Stimulated activated CD4-positive, alpha-beta T cell treated with anti-CD3 and anti-CD28 coated beads, Interleukin-2, amount 100 ng/mL, for 4 hours (primary cell): ENCODE results near the gene DDX50.
"Not testable (repeated sequence)": the region's sequence is repeated elsewhere in the genome, so short reads cannot be mapped to it uniquely, and the experiment has no call there.

Experiments
- DNase-seq: peaks from one replicate; pipeline ENCODE4 v3.0.0-alpha.2; 2020; ENCODE audit warnings: low read depth

The DDX50 gene, protein sequence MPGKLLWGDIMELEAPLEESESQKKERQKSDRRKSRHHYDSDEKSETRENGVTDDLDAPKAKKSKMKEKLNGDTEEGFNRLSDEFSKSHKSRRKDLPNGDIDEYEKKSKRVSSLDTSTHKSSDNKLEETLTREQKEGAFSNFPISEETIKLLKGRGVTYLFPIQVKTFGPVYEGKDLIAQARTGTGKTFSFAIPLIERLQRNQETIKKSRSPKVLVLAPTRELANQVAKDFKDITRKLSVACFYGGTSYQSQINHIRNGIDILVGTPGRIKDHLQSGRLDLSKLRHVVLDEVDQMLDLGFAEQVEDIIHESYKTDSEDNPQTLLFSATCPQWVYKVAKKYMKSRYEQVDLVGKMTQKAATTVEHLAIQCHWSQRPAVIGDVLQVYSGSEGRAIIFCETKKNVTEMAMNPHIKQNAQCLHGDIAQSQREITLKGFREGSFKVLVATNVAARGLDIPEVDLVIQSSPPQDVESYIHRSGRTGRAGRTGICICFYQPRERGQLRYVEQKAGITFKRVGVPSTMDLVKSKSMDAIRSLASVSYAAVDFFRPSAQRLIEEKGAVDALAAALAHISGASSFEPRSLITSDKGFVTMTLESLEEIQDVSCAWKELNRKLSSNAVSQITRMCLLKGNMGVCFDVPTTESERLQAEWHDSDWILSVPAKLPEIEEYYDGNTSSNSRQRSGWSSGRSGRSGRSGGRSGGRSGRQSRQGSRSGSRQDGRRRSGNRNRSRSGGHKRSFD

DNA sequence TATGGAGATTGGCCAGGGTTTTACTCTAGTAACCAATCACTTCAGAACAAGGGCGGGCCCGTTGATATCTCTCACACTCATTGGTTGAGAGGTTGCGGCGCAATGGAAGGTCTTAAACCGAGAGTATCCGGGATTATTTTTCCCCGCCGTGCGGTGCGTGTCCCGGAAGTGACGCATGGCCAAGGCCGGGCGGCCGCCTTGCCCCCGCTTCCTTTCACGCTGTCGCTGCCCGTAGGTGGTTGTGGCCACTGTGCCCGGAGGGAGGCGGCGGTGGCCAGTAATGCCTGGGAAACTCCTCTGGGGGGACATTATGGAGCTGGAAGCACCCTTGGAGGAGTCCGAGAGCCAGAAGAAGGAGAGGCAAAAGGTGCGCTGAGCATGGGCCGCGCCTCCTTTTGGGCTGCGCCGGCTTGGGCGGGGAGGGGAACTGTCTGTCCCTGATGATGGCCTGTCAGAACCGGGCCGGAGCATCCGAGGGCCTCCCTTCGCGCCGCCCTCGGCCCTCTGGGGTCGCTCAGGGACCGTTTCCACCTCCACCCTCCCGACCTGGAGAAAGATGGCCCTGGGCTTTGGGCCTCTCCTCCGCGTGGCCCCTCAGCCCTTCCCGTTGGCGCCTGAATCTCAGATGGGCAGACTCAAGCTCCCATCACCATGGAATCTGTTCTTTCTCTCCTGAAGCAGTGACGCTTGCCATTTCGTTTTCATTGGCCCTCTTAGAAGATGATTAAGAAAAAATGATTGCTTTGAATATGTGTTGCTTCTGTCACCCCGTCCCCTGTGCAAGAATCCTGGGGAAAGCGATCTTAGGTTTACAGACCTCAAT is at the start of gene DDX50:
DDX50 (plus strand) TSS at position 211 of the 823 bp plus-strand sequence; CDS start at position 281, 70 bp downstream.
- DNase-seq: peak; percentile 95

- no peak for DNase-seq
Measured at GRCh38 chr10:68856352-68856751, 44.8 kb upstream of the DDX50 start.

DNA sequence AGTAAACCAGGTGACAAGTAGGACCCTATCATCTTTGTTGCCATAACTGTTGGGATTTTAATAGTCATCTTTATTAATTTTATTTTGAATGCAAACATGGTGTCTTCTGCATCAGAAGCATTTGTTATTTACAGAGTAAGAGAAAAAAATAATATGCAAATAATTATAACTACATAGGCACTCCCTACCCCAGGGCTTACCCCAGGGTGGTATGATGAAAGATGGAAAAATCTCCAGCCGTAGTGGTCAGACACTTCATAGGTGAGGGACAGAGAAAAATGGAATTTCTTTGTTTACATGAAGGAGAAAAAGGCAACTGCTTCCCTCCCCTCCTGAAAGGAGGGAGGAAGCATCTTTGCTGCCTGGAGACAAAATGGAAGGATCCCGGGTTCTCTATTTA is 44.1 kb upstream of the DDX50 start:
- DNase-seq: no peak

DNA sequence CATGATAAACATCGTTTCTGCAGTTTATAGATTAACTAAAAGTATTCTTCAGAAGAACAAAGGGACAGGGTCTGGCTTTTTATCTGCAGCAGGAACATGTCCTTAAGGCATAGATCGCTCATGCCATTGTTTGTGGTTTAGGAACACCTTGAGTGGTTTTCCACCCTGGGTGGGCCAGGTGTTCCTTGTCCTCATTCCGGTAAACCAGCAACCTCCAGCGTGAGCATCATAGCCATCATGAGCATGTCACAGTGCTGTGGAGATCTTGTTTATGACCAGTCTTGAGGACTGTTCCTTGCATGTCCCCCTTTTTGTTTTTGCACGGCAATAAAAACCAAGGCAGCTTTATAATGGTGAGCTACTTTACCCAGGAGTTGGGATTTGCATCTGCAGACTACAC is 39.9 kb upstream of the DDX50 start:
- DNase-seq: no peak

DNA sequence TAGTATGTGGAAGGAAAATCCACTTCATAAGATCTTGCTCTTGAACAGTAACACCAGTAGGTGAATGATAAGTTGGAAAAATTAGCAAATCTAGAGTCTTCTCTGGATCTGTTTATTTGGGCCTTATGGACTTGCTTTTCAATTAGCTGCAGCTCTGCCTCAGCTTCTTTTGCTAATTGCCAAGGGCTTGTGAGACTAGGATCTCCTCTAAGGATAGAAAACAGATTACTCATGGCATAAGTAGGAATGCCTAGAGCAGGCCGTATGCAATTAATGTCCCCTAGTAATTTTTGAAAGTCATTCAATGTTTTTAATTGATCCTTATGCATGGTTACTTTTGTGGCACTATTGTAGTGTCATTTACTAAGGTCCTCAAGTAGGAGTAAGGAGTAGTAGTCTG is 36.5 kb upstream of the DDX50 start:
- no peak for DNase-seq

GRCh38 chr10:68868173-68868572 is 32.9 kb upstream of the DDX50 start:
- DNase-seq: not testable (repeated sequence)

- DNase-seq: no peak
Measured at GRCh38 chr10:68869623-68870022, 31.5 kb upstream of the DDX50 start.

GRCh38 chr10:68870061-68870460 is 31.1 kb upstream of the DDX50 start:
- DNase-seq: no peak

GRCh38 chr10:68870545-68871104 is 30.5 kb upstream of the DDX50 start:
- DNase-seq: peak; percentile 33

- no peak for DNase-seq
Measured at GRCh38 chr10:68871105-68871711, 29.9 kb upstream of the DDX50 start.

DNA sequence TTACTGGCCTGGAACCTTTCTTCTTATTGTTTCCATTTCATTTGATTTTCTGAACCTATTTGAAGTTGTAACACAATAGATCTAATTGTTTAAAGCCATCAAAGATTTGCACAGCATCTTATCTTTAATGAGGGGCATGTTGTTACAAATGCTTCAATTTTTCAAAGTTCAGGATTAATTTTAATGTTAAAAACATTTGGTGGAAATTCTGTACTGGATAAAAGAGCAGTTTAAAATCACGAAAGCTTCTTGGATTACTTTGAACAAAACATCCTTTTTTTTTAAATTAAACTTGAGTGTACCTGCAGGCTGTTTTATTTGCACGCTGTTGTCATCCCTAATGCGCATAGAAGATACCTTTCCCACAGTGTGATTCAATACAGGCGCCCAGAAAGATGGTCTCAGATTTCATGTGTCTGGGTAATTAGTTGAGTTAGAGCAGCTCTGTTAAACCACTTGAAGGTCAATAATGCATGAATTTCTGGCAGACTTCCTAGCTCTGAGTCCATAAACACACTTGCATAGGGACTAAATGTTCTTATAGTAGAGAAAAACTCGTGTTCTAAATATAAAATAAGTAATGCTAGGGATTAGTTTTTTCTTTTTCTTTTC is 29.3 kb upstream of the DDX50 start:
- no peak for DNase-seq

GRCh38 chr10:68876246-68877138 is 24.6 kb upstream of the DDX50 start:
- DNase-seq: no peak

DNA sequence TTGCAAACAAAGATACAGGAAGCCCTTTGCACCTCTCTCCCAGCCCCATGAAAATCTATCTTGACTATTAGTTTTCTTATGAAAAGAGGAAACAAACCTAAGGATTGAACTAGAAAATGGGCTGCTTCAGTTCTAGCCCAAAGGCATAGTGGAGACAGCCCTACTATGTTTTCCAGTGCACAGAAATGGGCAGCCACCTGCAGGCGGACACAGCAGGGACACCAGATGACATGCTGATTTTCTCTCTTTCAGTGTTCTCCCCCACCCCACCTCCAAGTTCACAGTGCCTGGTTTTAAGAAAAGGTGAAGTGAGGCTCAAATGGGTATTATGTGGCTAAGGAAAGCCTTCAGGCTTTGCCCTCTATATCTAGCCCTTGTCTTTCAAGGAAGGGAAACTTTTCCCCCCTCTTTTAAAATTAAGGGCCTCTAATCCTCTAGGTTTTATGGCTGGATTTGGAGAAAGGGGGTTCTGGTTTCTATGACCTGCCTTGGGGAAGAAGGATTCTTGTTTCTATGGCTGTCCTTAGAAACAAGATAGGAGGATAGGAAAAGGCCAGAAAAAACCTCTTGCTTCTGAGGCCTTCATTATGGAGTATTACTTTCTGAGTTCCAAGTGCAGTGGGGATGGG is 23.5 kb upstream of the DDX50 start:
- DNase-seq: no peak

DNA sequence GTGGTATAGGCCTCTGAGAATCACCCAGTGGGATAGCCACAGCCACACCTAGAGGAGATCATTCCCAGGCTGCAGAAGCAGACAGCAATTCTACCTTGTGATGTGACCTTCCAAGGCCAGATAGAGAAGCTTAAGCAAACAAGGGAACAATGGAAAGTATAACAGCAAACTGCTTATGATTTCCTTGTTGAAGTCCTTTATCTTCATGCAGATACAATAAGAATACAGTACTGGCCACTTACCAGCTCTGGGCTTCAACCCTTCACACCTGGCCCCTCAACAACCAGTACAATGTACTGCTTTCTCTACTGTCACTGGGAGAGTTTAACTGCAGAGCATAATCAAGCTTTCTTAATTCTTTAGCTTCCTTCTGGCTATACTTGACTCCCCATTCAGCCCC is 22.6 kb upstream of the DDX50 start:
- DNase-seq: no peak

- no peak for DNase-seq
Measured at GRCh38 chr10:68879628-68880027, 21.5 kb upstream of the DDX50 start.

DNA sequence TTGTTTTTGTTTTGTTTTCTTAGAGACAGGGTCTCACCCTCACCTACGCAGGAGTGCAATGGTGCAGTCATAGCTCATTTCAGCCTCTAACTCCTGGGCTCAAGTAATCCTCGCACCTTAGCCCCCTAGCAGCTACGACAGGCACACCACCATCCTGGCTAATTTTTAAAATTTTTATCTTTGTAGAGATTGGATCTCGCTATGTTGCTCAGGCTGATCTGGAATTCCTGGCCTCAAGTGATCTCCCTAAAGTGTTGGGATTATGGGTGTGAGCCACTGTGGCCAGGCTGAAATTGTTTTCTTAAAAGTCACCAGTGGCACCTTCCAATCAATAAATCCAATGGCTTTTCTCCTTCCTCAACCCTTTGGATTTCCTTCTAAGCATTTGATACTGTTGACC is 20.9 kb upstream of the DDX50 start:
- DNase-seq: no peak

DNA sequence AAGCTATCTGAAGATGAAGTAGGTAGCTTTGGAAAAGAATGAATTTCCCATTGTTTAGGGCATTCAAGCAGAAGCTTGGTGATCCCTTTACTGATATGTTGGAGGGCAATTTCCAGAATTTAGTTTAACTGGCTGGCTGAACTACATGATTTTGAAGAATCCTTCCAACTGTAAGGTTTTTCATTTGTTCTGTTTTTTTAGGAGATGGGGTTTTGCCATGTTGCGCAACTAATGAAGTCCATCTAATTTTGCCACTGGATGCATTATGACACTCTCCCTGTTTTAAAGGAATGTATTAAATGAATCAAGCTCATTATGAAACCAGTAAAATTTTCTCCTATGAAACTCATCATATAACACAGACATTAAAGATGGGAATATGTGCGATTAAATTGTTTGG is 6.1 kb upstream of the DDX50 start:
- DNase-seq: no peak

GRCh38 chr10:68897336-68897741 is 3.8 kb upstream of the DDX50 start:
- peak; percentile 22 for DNase-seq

- DNase-seq: no peak
Measured at GRCh38 chr10:68899186-68899745, 1.8 kb upstream of the DDX50 start.
